GOT3 (cell line): ENCODE measurements around the gene PTPN6.

Experiments used
- DNase-seq: peaks from one replicate; lab custom pipeline; 2025; ENCODE audit warnings: mixed read lengths; lab: John Stamatoyannopoulos, UW

PTPN6 gene

GRCh38 chr12:6941782-6942181 is 9.4 kb upstream of the PTPN6 start:
- no peak for DNase-seq

GRCh38 chr12:6942331-6942665 is 8.9 kb upstream of the PTPN6 start:
- DNase-seq, result no peak

GRCh38 chr12:6943389-6943721 is 7.8 kb upstream of the PTPN6 start:
- DNase-seq, result no peak

- peak; percentile 75 for DNase-seq
These were observed 7.3 kb upstream of the PTPN6 start, which contains the start of the genes C12orf57 and RNU7-1 for GRCh38 chr12:6943722-6944380. C12orf57 (plus strand) TSS chr12:6944022; CDS start chr12:6944122, 100 bp downstream. RNU7-1 (plus strand) TSS chr12:6943816.

- peak; percentile 81 for DNase-seq
These were observed 6.6 kb upstream of the PTPN6 start for GRCh38 chr12:6944381-6945186.

- DNase-seq, result no peak
These were observed 5.5 kb upstream of the PTPN6 start for GRCh38 chr12:6945613-6946012.

GRCh38 chr12:6946033-6946919 is 4.9 kb upstream of the PTPN6 start:
- DNase-seq, result no peak

- no peak for DNase-seq
These were observed 4.2 kb upstream of the PTPN6 start for GRCh38 chr12:6946920-6947374.

- no peak for DNase-seq
These were observed 3.5 kb upstream of the PTPN6 start for GRCh38 chr12:6947615-6948014.

GRCh38 chr12:6948873-6949594 is 2.1 kb upstream of the PTPN6 start:
- DNase-seq, result no peak

- DNase-seq, result no peak
These were observed 755 bp upstream of the PTPN6 start for GRCh38 chr12:6950401-6950801.

GRCh38 chr12:6951551-6952120 is 480 bp downstream of the PTPN6 start:
- no peak for DNase-seq

- DNase-seq, result no peak
These were observed 1.1 kb downstream of the PTPN6 start for GRCh38 chr12:6952121-6952862.

GRCh38 chr12:6952863-6953441 is 1.8 kb downstream of the PTPN6 start:
- no peak for DNase-seq

GRCh38 chr12:6953442-6954315 is 2.5 kb downstream of the PTPN6 start:
- DNase-seq, result no peak

- no peak for DNase-seq
These were observed 3.4 kb downstream of the PTPN6 start for GRCh38 chr12:6954316-6955107.

- DNase-seq, result no peak
These were observed 4.2 kb downstream of the PTPN6 start for GRCh38 chr12:6955108-6956020.
